HS-27A (cell line): Measurements from ENCODE around the gene NKAIN2.
"Not testable (repeated sequence)": the region's sequence is repeated elsewhere in the genome, so short reads cannot be mapped to it uniquely, and the experiment has no call there.

Experiments
- DNase-seq: peaks from one replicate; pipeline ENCODE4 v3.0.0-alpha.2; 2012; ENCODE audit warnings: low read depth, missing footprints

NKAIN2 gene

DNA sequence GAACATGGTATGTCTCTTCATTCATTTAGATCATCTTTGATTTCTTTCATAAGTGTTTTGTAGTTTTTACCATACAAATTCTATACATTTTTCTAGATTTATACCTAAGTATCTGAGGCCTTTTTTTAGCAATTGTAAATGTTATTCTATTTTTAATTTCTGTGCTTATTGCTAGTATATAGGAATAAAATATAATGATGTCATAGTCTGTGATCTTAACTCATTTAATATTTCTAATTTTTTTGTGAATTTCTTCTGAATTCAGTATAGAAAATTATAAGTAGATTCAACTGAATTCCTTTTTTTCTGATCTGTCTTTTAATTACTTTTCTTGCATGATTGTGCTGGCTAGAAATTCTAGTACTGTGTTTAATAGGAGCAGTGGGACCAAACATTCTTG is 520.6 kb downstream of the NKAIN2 start:
- no peak for DNase-seq

DNA sequence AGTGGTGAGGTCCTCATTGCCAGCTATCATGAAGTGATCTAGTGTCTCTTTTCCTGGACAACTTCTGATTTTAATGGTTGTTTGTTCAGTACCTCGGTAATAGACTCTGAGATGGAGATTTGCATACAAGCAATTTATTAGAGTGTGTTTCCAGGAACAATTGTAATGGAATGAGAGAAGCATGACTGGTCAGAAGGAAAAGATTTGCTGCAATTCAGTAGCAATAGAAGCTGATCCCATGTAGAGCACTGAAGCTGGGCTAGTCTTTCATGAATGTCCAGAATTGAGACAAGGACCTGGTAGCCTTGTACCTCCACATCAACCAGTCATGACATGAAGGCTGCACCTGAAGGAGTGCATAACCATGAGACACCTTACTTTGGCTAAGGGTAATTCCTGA is 526.5 kb downstream of the NKAIN2 start:
- no peak for DNase-seq

DNA sequence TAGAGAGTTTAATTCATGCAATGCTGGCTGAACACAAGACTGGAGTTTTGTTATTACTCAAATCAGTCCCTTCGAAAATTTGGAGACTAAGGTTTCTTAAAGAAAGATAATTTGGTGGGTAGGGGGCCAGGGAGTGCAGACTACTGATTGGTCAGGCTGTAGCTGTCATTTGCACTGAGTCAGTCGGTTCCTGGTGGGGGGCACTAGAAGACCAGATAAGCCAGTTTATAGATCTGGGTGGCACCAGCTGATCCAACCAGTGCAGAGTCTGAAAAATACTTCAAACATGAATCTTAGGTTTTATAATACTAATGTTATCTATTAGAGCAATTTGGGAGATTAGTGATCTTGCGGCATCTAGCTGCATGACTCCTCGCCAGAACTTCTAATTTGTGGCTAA is 530.7 kb downstream of the NKAIN2 start:
- no peak for DNase-seq

DNA sequence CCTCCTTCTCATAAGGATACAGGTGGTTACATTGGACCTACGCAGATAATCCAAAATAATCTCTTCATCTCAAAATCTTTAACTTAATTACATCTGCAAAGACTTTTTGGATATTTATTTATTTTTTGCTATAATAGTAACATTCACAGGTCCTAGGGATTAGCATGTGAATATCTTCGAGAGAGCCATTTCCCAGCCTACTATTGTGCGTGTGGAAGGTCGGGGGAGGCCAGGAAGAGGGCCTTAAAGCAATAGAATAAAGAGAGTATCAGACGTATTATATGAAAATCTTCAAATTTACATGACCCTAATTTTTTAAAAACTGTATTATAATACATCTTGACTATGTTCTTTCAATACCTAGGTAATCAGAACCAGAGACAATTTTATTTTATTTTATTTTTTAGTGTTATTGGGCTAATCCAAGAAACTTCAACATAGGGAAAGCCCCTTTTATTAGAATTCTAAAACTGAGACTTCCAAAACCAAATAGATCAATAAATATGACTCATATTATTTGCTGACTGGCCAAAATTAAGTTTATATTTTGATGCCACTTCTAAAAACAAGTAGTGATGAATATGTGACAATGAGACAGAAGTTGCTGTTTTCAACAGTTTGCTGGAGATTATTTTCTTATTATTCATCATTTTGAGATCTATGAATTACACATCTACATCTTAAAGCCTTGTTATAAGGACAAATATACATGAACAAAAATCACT is 536.1 kb downstream of the NKAIN2 start:
- no peak for DNase-seq

DNA sequence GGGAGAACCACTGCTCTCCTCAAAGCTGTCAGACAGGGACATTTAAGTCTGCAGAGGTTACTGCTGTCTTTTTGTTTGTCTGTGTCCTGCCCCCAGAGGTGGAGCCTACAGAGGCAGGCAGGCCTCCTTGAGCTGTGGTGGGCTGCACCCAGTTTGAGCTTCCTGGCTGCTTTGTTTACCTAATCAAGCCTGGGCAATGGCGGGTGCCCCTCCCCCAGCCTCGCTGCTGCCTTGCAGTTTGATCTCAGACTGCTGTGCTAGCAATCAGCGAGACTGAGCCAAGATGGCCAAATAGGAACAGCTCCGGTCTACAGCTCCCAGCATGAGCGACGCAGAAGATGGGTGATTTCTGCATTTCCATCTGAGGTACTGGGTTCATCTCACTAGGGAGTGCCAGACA is 544.7 kb downstream of the NKAIN2 start:
- DNase-seq: not testable (repeated sequence)

DNA sequence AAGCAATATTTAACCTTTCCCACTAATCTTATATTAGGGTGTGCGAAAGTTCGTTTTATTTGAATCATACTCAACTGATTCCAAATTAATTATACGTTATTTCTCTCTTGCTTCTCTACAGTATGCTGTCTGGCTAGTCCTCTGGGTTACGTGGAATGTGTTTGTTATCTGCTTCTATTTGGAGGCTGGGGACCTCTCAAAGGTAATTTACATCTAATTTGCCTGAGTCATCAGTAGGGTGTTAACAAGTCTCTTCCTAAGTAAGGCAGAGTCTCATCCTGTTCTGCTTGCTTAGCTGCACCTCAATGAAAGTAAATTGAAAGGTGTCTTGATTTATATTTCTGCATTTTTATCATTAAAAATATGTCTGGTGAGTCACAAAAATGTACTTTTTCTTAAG is 551.5 kb downstream of the NKAIN2 start:
- no peak for DNase-seq

DNA sequence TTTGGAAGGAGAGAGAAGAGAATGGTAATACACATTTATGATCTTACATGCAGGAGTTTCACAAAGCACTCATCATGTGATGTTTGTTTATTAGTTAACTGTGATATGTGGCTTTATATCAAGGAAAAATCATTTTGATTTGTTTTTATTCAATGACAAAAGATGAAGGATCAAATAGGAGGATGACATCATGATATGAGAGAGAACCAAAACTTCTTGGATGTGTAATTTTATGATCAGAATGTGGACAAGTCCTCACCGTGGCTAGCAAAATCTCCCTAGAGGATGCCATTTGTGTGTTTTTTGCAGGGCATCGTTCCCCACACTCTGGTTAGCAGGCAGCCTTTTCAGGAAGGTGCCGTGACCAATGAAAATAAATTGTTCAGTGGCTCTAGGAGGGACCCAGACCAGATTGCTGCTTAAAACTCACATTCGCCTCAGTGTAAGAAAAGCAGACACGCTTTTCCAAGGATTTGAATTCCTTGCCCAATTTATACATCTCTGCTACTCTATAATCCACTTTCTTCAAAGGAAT is 552.7 kb downstream of the NKAIN2 start:
- no peak for DNase-seq

DNA sequence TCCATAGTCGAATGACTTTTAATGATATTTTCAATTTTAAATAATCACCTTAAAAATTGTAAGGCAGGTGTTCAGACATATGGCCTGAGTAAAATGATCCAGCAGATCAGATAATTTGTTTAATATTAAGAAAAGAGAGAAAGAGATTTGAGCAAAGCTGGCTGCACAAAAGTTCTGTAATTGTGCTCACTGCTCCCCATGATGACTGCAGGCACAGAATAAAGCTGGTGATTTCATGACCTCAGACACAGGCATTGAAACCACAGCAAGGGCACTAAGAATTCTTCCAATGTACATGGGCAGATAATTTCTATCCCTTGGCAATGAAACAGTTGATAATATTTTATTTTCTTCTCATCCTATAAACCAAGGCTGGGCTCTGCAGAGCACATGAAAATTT is 553.1 kb downstream of the NKAIN2 start:
- DNase-seq: no peak

DNA sequence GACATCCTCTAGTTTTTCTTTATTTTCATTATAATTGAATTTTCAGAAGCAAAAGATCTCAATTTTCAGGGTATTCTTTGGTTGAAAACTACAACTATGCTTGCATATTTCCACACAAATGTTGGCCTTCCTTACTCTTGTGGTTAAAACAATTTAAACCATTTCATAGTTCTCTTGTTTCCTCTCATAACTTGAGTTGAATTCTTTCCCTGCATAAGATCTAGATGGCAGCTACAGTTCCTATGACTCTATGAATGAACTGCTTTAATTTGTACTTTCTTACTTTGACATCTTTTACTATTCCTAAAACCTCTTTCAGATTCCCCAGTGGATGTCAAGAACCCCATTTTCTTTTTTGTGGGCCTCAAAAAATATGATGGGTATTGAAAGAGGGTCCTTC is 564.5 kb downstream of the NKAIN2 start:
- no peak for DNase-seq

DNA sequence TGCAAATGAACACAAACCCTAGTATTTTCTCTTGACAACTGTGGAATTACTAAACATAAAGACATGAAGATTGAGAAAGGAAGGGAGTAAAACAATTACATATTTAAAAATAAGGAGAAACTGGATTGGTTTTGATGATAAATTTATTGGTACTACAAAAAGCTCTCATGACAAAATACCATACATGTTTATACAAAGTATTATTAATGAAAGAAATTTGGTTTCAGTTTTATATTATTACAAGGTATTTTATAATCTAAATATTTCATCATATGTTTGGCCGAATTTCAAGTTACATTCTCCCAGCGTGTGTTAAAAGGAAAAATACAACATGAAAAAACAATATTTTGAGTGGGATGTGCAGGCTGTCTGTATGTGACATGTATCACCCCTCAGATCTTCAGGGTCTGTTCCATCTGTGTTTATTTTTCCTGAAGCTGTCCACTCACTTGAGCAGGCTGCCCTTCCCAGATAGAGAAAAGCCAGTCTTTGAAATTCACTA is 568.4 kb downstream of the NKAIN2 start:
- no peak for DNase-seq

DNA sequence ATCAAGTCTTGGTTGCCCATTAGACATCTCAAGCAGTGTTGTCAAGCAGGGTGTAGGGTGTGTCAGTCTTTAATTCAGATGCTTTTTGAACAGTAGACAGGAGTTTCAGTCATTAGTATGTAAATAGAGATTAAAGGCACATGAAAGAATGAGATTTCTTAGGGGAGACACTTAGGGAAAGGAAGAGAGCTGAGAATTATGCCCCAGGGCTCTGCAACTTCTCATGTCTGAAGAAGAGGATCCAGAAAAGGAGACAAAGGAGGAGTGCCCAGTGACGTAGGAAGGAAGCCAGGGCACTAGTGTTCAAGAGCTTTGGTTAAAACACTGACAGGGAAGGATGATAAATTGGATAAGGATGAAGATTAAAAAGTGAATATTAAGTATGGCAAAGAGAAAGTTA is 569.7 kb downstream of the NKAIN2 start:
- DNase-seq: no peak

DNA sequence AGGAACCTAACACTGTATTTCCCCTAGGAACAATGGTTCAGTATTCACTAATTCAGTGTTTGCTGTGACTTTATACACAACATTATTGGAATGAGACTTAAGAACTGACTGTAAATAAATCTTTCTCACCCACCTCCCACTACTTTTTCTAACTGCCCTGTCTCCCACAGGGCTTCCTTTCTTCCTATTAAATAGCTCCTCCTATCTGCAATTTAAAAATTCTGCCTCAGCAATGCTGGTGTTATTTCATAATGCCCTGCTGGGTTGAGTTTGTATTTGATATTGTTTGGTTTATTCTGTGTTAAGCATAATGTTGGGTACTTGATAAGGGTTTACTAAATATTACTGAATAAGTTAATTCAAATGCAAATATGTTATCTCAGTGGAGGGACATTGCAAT is 585.5 kb downstream of the NKAIN2 start:
- no peak for DNase-seq

DNA sequence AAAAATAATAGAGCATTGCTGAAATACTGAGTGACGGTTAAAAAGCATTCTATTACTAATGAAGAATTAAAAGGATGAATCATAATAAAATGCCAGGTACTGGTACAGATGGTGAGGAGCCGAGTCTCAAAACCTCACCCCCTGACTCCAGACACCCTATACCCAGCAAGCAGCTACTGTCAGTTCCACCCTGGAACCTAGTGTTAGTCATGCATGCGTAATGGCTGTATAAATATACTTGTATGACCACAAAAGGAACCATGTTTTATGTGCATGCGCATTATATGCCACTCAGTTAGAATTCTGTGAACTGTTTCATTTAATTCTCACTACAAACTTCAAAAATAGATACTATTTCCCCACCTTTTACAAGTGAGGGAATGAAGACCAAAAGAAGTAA is 589.9 kb downstream of the NKAIN2 start:
- DNase-seq: peak; percentile 1

DNA sequence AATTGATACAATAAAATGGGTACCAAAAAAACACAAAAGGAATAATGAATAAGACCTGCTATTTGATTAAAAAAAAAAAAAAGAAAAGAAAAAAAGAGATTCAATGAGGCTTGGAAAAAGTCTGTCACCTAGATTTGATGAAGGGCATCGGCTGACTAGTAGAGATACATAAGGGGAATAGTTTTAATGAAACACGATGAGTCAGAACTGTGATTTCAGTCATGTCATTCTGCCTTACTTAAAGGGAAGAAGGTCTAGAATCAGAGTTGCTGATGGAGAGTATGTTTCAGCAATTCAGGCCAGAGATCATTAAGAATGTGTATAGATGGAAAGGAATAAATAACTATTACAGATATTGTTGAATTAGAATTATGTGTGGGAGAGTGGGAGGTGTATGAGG is 592.7 kb downstream of the NKAIN2 start:
- no peak for DNase-seq

DNA sequence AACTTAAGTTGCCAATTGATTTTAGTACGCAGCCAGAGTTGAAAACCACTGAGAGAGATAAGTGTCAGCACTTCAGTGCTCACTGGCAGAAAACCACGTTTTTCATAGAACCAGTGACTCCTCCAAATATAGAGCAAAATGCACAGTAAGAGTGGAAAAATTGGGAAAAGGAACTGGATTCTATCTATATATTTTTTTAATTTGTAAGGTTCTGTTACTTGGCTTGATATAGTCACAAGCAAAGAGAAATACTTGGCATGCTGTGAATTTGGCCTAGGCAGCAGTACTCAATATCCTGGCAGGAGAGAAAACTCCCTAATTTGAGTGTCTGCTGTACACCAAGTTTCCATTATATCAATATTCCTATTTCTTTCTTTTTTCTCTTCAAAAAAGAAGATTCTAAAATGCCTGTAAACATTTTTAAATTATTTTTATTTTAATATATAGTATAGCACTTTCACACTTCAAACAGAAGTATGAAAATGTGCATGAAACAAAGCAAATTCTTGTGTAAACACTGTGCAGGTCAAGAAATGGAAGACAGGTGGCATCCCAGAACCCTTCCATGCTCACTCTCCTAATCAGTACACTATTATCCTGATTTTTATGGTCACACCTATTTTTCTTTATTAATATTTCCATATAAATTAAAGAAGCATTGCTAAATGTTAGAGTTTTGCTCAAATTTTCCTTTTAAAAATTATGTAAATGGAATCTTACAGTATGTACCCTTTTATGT is 596.8 kb downstream of the NKAIN2 start:
- no peak for DNase-seq

DNA sequence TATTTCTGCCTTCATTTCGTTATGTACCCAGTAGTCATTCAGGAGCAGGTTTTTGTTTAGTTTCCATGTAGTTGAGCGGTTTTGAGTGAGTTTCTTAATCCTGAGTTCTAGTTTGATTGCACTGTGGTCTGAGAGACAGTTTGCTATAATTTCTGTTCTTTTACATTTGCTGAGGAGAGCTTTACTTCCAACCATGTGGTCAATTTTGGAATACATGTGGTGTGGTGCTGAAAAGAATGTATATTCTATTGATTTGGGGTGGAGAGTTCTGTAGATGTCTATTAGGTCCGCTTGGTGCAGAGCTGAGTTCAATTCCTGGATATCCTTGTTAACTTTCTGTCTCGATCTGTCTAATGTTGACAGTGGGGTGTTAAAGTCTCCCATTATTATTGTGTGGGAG is 606.8 kb downstream of the NKAIN2 start:
- DNase-seq: not testable (repeated sequence)

DNA sequence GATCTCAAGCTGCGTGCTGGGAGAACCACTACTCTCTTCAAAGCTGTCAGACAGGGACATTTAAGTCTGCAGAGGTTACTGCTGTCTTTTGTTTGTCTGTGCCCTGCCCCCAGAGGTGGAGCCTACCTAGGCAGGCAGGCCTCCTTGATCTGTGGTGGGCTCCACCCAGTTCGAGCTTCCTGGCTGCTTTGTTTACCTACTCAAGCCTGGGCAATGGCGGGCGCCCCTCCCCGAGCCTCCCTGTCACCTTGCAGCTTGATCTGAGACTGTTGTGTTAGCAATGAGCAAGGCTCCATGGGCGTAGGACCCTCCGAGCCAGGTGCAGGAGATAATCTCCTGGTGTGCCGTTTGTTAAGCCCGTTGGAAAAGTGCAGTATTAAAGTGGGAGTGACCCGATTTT is 609.0 kb downstream of the NKAIN2 start:
- not testable (repeated sequence) for DNase-seq

DNA sequence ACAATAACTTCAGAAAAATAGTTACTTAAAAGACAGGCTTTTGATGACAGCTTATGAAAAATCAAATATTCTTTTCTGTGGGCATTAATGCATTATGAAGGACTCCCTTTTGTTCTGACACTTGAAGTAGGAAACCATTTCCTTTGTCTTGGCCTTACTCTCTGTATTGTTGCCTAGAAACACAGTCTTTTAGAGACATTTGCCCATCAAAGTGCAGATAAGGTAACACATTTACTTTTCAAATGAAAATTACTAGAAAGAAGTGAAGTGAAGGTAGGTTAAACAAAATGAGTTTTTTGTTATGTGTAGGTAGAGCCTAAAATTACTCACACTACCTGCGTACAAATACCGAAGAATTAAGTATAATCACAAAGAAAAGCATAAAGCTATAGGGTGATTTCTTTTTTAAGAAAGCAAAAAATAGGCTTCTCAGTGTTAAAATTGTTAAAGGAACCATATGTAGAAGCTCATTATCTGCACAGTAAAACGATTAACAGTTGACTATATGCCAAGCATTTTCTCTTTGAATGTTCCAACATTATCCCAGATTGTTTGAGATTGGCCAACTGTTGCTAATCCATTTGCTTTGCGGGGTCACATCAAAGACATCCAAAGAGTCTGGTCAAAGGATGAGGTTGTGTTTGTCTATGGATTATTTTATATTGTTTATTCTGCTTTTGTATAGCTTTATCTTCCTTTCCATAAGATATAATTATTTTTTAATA is 616.6 kb downstream of the NKAIN2 start:
- DNase-seq: no peak

DNA sequence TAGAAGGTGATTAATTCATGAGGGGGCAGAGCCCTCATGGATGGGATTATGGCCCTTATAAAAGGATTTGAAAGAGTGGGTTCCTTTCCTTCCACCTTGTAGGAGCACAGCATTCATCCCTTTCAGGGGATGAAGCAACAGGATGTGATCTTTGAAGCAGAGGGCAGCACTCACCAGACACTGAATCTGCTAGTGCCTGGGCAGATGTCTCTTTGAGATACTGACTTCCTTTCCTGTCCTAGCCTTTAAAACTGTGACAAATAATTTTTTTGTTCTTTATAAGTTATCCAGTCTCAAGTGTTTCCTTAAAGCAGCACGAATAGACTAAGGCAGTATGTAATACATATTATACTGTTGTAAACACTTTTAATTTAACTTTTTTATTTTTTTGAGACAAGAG is 620.0 kb downstream of the NKAIN2 start:
- DNase-seq: no peak

DNA sequence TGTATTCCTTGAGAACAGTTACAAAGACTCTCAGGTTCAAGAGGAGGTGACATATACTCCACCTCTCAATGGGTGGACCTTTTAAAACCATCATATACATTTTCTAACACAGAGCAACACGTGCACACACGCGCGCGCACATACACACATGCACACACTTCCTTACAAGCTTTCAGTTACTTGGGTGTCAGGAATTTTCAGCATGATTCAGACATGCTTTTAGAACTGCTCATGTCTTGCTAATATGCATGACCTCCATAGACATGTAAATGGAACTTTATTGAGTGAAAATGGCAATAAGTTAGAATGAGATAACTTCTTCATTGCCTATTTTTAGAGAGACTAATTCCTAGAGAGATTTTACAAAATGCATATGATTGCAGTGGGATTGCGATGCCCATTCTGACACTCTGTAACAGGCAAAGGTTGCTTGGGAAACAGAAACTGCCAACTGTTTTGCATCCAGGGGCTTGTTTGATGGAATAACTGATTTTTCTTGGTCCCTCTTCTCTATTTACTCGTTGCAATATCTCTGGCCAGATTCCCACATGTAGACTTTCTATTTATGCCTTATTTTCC is 627.2 kb downstream of the NKAIN2 start:
- DNase-seq: no peak

DNA sequence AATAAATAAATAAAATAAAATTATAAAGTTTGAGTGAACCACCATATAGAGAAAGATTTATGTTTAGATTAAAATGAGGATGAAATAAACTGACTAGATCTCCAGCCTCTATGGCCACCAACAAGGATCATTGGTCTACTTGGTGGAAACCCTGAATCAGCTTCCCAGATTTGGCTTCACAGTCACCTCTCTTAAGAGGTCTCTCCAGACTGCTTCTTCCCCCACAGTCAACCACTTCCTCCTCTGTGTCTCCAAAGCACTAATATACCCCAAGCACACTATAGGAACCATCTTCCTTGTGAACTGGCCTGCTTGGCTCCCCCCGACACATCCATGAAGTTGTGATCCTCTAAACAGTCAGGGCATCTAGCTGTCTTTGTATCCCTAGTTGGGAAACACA is 629.0 kb downstream of the NKAIN2 start:
- DNase-seq: no peak
